Ovary (tissue), 3 donors: ENCODE results near the gene GRAMD1B.

Source experiments
- CTCF ChIP-seq, 3 donors: fragments of 450-650 bp in 2 of 3; fragments of 200-600 bp in 1 of 3; IDR thresholded peaks; one replicate each; pipeline versions ENCODE4 v1.5.1 to v1.8.0; 2016 to 2022; ENCODE audit warnings: antibody characterized with exemption in 3 of 3, mild to moderate bottlenecking in 1 of 3
- EP300 ChIP-seq: sonication (generic); formaldehyde crosslinking; IDR thresholded peaks from one replicate; pipeline ENCODE4 v1.6.1; 2017; ENCODE audit warnings: antibody characterized with exemption
- donor health status: DM: no; HTN: no; CAD: no.

GRCh38 chr11:123548774-123549173 is 118.7 kb downstream of the GRAMD1B start:
- no peak for TF ChIP-seq CTCF (IDR thresholded peaks at IDR 0.05)
- no peak for TF ChIP-seq EP300
